Activated CD4-positive, CD25-positive, alpha-beta regulatory T cell treated with anti-CD3 and anti-CD28 coated beads, Interleukin-2, amount 50 U/mL, for 16 hours (primary cell): ENCODE results near the gene DNMT1.
"Not testable (repeated sequence)": the region's sequence is repeated elsewhere in the genome, so short reads cannot be mapped to it uniquely, and the experiment has no call there.

Experiments
- DNase-seq: peaks from one replicate; pipeline ENCODE4 v3.0.0-alpha.2; 2020; ENCODE audit warnings: low read depth, low spot score

The DNMT1 gene

DNA sequence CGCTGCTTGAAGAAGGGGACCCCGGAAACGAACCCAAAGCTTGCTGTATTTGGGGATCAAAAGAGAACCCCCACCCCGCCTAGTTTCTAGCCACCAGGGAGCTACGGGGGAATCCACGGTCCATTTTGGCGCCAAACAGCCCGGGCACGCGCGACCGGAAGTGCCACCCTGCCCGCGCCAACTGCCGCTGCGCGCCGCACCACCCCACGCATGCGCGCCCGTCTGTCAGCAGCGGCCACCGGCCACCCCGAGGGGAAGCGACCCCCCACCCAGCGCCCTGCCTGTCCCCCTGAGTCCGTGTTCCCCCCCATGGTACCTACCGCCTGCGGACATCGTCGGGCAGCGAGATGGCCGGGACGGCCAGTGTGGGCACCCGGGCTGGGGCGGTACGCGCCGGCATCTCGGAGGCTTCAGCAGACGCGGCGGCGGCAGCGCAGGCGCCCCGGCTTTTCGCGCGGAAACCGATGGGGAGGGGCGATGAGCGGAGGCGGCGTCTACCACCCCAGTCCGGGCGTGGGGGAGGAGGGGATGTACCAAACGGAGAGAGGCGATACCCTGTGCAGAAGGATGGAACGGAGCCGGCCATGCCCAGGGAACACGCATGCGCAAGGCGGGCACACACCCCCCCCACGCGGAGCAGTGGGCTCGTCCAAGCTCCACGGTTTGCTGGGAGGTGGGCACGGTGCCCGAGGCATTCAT lies at the start of gene DNMT1:
TSS of gene DNMT1 (minus strand) at position 454 of the 699 bp plus-strand sequence. CDS start at position 400, 54 bp downstream.
- DNase-seq: peak; percentile 89

GRCh38 chr19:10243606-10244005 lies 48.9 kb upstream of the DNMT1 start:
- no peak for DNase-seq

DNA sequence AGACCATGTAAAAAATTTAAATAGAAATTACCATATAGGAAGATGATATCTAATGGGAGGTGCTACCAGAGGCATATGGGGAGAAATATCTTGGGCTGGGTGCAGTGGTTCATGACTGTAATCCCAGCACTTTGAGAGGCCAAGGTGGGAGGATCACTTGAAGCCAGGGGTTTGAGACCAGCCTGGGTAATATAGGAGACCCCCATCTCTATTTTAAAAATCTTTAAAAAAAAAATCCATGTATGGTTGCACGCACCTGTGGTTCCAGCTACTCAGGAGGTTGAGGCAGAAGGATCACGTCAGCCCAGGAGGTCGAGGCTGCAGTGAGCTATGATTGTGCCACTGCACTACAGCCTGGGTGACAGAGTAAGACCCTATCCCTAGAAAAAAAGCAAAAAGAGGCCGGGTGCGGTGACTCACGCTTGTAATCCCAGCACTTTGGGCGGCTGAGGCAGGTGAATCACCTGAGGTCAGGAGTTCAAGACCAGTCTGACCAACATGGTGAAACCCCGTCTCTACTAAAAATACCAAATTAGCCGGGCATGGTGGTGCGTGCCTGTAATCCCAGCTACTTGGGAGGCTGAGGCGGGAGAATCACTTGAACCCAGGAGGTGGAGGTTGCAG lies 47.2 kb upstream of the DNMT1 start:
- not testable (repeated sequence) for DNase-seq

DNA sequence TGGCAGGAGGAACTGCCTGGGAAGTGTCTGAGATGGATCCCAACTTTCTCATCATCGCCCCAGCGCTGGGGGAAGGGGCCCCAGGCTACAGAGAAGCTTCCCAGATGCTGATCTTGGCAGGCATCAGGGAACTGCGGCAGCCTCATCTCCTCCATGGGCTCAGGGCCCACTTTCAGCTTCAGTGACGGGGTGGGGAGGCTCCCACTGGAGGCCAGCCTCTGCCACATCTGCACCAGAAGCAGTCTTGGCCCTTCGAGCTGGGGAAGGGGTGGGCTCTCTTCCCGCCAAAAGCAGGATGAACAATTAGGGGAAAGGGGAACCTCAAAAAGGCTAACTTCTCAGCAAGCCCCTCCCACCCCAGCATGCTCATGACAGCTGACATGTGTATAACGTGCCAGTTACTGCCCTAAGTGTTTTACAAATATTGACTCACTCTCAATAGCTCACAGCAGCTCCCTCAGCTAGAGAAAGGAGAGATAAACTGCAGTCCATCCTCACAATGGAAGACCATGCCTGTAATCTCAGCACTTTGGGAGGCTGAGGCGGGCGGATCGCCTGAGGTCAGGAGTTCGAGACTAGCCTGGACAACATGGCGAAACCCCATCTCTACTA lies 43.5 kb upstream of the DNMT1 start:
- DNase-seq: no peak

GRCh38 chr19:10237702-10238101 lies 42.9 kb upstream of the DNMT1 start:
- no peak for DNase-seq

- not testable (repeated sequence) for DNase-seq
Measured at GRCh38 chr19:10235409-10235808, 40.7 kb upstream of the DNMT1 start.

GRCh38 chr19:10235003-10235402 lies 40.2 kb upstream of the DNMT1 start:
- no peak for DNase-seq

GRCh38 chr19:10233946-10234345 lies 39.2 kb upstream of the DNMT1 start:
- DNase-seq: no peak

DNA sequence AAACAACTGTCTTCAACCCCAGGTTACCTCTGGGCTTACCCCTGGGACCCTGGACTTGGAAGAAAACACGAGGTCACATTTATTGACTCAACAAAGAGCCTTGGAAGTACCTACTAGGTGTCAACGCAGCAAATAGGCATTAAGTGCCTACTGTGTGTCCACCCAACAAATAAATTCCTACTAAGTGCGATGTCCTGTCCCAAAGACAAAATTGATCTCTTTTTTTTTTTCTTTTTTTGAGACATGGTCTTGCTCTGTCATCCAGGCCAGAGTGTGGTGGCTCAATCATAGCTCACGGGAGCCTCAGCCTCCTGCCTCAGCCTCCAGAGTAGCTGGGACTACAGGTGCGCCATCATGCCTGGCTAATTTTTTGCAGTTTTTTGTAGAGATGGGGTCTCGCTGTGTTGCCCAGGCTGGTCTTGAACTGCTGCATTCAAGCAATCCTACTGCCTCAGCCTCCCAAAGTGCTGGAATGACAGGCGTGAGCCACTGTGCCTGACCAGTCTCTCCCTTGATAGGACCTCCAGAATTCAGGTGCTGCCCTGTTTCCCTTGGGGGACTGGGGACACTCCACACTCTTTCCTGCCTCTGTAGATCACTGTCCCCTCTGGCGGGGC lies 37.0 kb upstream of the DNMT1 start:
- no peak for DNase-seq

DNA sequence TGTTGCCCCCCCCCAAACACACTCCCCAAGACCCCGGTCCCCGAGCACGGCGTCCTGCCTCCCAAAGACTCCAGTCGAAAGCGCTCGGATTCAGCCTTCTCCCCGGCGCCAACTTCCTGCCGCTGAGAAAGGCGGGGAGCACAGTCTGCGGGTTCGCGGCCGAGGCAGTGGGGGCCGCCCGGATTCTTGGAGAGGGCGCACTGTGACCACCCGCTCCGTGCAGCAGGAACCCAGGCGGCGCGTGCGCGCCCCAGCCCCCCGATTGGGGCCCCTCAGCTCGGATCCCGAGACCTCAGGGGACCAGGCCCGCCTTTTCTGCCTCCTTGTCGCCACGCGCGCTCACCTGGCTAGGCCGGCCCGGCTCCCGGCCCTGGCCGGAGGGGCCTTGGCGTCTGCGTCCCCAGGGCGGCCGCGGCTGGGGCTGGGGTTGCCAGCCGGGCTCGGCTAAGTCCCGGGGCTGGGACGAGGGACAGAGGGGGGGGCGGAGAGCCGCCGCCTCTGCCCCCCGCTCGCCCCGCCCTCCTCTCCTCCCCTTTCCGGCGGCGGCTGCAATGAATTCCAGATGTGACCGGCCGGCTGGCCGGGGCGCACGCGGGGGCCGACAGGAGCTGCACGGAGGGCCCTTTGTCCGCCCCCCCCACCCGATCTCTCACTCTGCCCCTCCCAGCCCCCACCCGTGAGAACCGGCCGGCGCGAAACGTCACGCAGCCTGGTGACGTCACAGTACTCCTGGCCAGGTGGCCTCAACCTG lies 36.3 kb upstream of the DNMT1 start, which contains the start of gene S1PR2:
TSS of gene S1PR2 (minus strand) at position 471 of the 751 bp plus-strand sequence. CDS start 6,426 bp downstream, outside the sequence.
- DNase-seq: peak; percentile 55

GRCh38 chr19:10230173-10230860 lies 35.6 kb upstream of the DNMT1 start:
- peak; percentile 42 for DNase-seq

- no peak for DNase-seq
Measured at GRCh38 chr19:10228920-10229319, 34.2 kb upstream of the DNMT1 start.

- DNase-seq: no peak
Measured at GRCh38 chr19:10228393-10228792, 33.6 kb upstream of the DNMT1 start.

DNA sequence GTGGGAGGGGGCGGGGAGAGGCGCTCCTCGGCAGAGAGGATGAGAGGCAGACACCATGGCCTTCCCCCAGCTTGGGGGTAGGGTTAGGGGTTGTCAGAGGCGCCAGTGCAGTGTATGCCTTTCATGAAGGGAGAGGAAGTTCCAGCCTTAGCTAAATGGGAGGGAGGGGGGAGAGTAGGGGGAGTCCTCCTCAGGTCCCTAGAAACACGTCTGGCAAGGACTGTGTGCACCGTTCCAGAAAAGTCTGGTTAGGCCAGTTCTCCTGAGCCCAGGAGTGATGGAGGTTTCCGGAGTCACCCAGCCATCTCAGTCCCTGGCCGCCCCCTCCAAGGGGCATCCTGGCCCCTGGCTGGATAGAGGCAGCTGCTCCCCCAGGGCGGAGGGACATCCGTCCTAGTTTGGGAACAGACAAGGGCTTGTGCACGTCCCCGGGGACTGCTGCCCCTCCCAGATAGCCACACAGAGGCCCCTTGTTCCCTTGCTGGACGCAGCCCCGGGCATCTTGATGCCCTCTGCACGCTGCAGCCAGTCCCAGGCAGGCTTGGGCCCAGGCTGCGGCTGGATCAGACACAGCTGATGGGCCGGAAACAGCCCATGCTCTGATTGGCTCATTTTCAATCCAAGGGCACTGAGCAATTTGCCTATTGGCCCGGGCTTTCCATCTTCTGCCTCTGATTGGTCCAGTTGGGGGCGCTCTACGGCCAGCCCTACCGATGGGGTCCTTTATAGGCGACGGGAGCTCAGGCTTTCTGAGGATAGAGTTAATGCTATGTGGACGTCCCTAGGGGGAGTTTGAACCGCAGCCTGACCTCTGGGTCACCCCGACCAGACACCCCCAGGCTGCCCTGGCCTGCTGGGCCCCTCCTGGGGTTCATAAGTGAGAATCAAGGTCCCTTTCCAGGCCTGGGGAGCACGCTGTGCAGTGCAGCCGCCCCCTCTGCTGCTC lies 32.5 kb upstream of the DNMT1 start:
- no peak for DNase-seq

DNA sequence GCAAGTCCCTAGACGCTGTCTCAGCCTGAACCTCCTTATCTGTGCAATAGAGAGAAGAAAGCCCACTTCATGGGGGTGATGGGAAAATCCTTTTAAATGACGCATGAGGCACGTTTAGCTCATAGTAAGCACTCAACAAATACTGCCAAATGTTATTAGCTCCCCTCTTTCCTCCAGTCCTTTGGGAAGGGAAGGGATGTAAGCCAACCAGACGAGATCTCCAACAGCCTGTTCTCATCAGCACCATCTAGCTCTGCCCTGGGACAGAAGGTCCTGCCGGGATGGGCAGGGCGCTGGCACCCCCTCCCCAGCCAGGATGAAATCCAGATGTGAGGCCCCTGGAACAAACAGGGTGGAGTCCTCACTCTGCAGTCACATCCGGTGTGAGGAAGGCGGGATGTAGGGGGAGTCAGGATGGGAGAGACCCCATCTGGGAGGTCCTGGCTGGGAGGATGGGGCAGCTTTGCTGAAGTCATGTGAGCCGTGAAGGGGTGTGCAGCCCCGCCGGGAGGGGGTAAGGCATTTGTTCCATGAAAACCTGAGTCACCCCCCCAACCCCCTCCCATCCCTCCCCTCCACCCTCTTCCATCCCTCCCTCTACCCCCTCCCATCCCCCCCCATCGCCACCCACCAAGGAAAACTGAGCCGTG lies 31.7 kb upstream of the DNMT1 start:
- no peak for DNase-seq

DNA sequence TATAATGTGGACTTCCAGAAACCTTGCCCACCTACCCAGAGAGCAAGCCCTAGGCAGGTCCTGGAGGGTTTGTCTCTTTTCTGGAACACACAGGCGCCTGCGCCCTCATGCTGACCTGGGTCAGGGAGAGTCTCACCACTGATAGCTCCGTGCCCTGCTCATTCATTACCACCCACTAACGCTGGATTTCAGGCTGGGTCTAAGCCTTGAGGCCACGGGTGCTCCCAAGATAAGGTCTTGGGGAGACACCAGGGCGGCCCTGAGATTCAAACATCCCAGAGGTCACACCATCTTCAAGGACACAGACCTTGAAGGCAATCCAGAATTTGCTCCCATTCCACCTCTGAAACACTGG lies 31.2 kb upstream of the DNMT1 start:
- no peak for DNase-seq

DNA sequence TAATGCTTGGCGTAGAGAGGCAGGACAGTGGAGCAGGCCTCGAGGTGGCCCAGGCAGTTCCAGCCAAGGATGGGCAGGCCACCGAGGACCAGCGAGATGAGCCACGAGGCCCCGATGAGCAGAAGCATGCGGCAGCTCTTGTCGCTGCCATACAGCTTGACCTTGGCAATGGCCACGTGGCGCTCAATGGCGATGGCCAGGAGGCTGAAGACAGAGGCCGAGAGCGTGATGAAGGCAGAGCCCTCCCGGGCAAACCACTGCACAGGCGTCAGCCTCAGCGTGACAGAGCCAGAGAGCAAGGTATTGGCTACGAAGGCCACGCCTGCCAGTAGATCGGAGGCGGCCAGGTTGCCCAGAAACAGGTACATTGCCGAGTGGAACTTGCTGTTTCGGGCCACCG lies 29.6 kb upstream of the DNMT1 start:
- no peak for DNase-seq

DNA sequence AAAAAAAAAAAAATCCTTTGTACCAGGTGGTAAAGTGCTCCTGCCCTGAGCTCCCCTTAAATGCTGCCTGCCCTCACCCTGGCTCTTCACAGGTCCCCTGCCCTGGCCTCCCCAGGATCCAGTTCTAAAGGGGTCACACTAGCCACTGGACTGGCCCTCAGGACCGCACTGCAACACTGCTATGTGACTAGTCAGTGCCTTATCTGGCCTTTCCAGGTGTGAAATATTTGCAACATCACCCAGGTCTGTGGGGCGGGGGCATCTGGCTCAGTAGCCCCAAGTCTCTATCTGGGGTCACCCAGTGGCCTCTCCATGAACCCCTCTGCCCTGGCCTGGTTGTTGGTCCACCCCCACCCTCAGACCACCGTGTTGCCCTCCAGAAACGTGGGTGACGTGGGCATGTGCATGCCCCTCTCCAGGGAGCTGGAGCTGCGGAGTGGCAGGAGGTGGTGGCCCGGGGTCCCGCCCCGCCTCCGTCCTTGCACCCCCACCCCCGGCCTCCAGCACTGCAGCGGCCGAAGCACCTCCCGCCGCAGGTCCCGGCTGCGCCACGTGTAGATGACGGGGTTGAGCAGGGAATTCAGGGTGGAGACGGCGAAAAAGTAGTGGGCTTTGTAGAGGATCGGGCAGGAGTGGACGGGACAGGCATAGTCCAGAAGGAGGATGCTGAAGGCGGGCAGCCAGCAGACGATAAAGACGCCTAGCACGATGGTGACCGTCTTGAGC lies 28.9 kb upstream of the DNMT1 start:
- no peak for DNase-seq
